SK-N-SH treated with all-trans-retinoic acid at 6 μM for 48 hours (cell line): ENCODE results near the gene CARS1.
"Not testable (repeated sequence)": the region's sequence is repeated elsewhere in the genome, so short reads cannot be mapped to it uniquely, and the experiment has no call there.

ENCODE experiments used
- ATAC-seq: fragments of 200-7000 bp; cut with Tn5 transposase; 3 replicates; pipeline ENCODE4 v1.9.1; 2020; ENCODE audit warnings: mild to moderate bottlenecking, moderate library complexity
- ARNTL ChIP-seq: fragments of 450-650 bp; formaldehyde crosslinking; IDR thresholded peaks from 2 replicates; pipeline ENCODE4 v1.5.0; 2020; ENCODE audit warnings: low read depth, mild to moderate bottlenecking, moderate library complexity, borderline replicate concordance
- BACH2 ChIP-seq: fragments of 250-450 bp; sonication (Bioruptor Pico); IDR thresholded peaks from 2 replicates; pipeline ENCODE4 v1.9.0; 2021; ENCODE audit warnings: mild to moderate bottlenecking, borderline replicate concordance
- CREB5 ChIP-seq: fragments of 250-450 bp; sonication (Bioruptor Pico); IDR thresholded peaks from 2 replicates; pipeline ENCODE4 v1.5.1; 2020; ENCODE audit warnings: low read depth, mild to moderate bottlenecking, moderate library complexity
- CSDC2 ChIP-seq: fragments of 250-450 bp; sonication (Bioruptor Pico); IDR thresholded peaks from 2 replicates; pipeline ENCODE4 v1.5.0; 2020; ENCODE audit warnings: mild to moderate bottlenecking, moderate library complexity
- CSRNP3 ChIP-seq: fragments of 250-450 bp; sonication (Bioruptor Pico); IDR thresholded peaks from 2 replicates; pipeline ENCODE4 v1.5.1; 2021; ENCODE audit warnings: mild to moderate bottlenecking, moderate library complexity
- ESRRG ChIP-seq: fragments of 250-450 bp; sonication (Bioruptor Pico); IDR thresholded peaks from 2 replicates; pipeline ENCODE4 v1.6.1; 2021; ENCODE audit warnings: mild to moderate bottlenecking
- GLIS3 ChIP-seq: fragments of 250-450 bp; sonication (Bioruptor Pico); IDR thresholded peaks from 2 replicates; pipeline ENCODE4 v1.5.0; 2020; ENCODE audit warnings: mild to moderate bottlenecking, moderate library complexity
- ISL1 ChIP-seq: fragments of 250-450 bp; sonication (Bioruptor Pico); IDR thresholded peaks from 2 replicates; pipeline ENCODE4 v2.1.2; 2022; ENCODE audit warnings: mild to moderate bottlenecking, moderate library complexity
- OSR1 ChIP-seq: fragments of 250-450 bp; sonication (Bioruptor Pico); IDR thresholded peaks from 2 replicates; pipeline ENCODE4 v1.8.0; 2022; ENCODE audit warnings: moderate library complexity, mild to moderate bottlenecking, inconsistent platforms
- PATZ1 ChIP-seq: fragments of 250-450 bp; sonication (Bioruptor Pico); IDR thresholded peaks from 2 replicates; pipeline ENCODE4 v1.8.0; 2020; ENCODE audit warnings: mild to moderate bottlenecking, moderate library complexity, borderline replicate concordance
- POU6F1 ChIP-seq: fragments of 250-450 bp; sonication (Bioruptor Pico); IDR thresholded peaks from 2 replicates; pipeline ENCODE4 v1.8.0; 2021; ENCODE audit warnings: low read depth, mild to moderate bottlenecking, moderate library complexity, borderline replicate concordance
- PPARA ChIP-seq: fragments of 250-450 bp; sonication (Bioruptor Pico); IDR thresholded peaks from 2 replicates; pipeline ENCODE4 v1.5.0; 2020; ENCODE audit warnings: mild to moderate bottlenecking, borderline replicate concordance
- RARB ChIP-seq: fragments of 250-450 bp; sonication (Bioruptor Pico); IDR thresholded peaks from 2 replicates; pipeline ENCODE4 v1.8.0; 2021; ENCODE audit warnings: mild to moderate bottlenecking, moderate library complexity
- SNAI2 ChIP-seq: fragments of 250-450 bp; sonication (Bioruptor Pico); IDR thresholded peaks from 2 replicates; pipeline ENCODE4 v1.5.0; 2020; ENCODE audit warnings: mild to moderate bottlenecking, moderate library complexity
- TCF4 ChIP-seq: fragments of 250-450 bp; sonication (Bioruptor Pico); IDR thresholded peaks from 2 replicates; pipeline ENCODE4 v1.8.0; 2021; ENCODE audit warnings: mild to moderate bottlenecking, moderate library complexity, borderline replicate concordance
- TSHZ2 ChIP-seq: fragments of 250-450 bp; sonication (Bioruptor Pico); IDR thresholded peaks from 2 replicates; pipeline ENCODE4 v1.5.0; 2020; ENCODE audit warnings: mild to moderate bottlenecking, moderate library complexity
- ZC3H10 ChIP-seq: fragments of 250-450 bp; sonication (Bioruptor Pico); IDR thresholded peaks from 2 replicates; pipeline ENCODE4 v1.5.1; 2021; ENCODE audit warnings: mild to moderate bottlenecking, moderate library complexity
- ZFP3 ChIP-seq: fragments of 250-450 bp; sonication (Bioruptor Pico); IDR thresholded peaks from 2 replicates; pipeline ENCODE4 v1.5.0; 2020; ENCODE audit warnings: mild to moderate bottlenecking, moderate library complexity
- ZFP30 ChIP-seq: fragments of 450-650 bp; formaldehyde crosslinking; IDR thresholded peaks from 2 replicates; pipeline ENCODE4 v1.5.0; 2022; ENCODE audit warnings: mild to moderate bottlenecking, moderate library complexity
- ZNF565 ChIP-seq: fragments of 450-650 bp; formaldehyde crosslinking; conservative IDR thresholded peaks from 2 replicates; pipeline ENCODE4 v1.5.0; 2020; ENCODE audit warnings: low read depth, mild to moderate bottlenecking, moderate library complexity
- ZNF8 ChIP-seq: fragments of 450-650 bp; formaldehyde crosslinking; IDR thresholded peaks from 2 replicates; pipeline ENCODE4 v1.5.0; 2020; ENCODE audit warnings: mild to moderate bottlenecking, moderate library complexity

CARS1 gene

GRCh38 chr11:3074912-3075589 is 17.8 kb upstream of the CARS1 start (continued):
- TF ChIP-seq TCF4, result no peak

- no peak for TF ChIP-seq GLIS3
- TF ChIP-seq CSRNP3 (CRISPR knock-in tag), result no peak
- TF ChIP-seq ZNF8 (CRISPR knock-in tag), result no peak
- TF ChIP-seq RARB, result no peak
- no peak for TF ChIP-seq POU6F1 (CRISPR knock-in tag)
- TF ChIP-seq PATZ1 (CRISPR knock-in tag), result no peak
- no peak for TF ChIP-seq ZFP3 (CRISPR knock-in tag)
- TF ChIP-seq OSR1 (CRISPR knock-in tag), result no peak
- TF ChIP-seq PPARA (CRISPR knock-in tag), result no peak
- no peak for TF ChIP-seq ZNF565 (CRISPR knock-in tag)
- no peak for TF ChIP-seq ESRRG (CRISPR knock-in tag)
- TF ChIP-seq ISL1 (CRISPR knock-in tag), result no peak
- TF ChIP-seq TCF4, result no peak
- no peak for TF ChIP-seq SNAI2
- TF ChIP-seq ZC3H10, result no peak
- no peak for TF ChIP-seq BACH2 (CRISPR knock-in tag)
- TF ChIP-seq CSDC2, result no peak
- TF ChIP-seq ZFP30 (CRISPR knock-in tag), result no peak
- ATAC-seq, result no peak
These were observed 15.8 kb upstream of the CARS1 start for GRCh38 chr11:3073029-3073435.

GRCh38 chr11:3069425-3069824 is 12.2 kb upstream of the CARS1 start:
- TF ChIP-seq TCF4 (no peak), ARNTL (no peak), CSDC2 (no peak), ISL1 (CRISPR knock-in tag) (no peak)
- no peak for ATAC-seq

GRCh38 chr11:3066308-3066707 is 9.1 kb upstream of the CARS1 start:
- ATAC-seq, result not testable (repeated sequence)

GRCh38 chr11:3064709-3065108 is 7.5 kb upstream of the CARS1 start:
- ATAC-seq, result not testable (repeated sequence)

GRCh38 chr11:3063876-3064275 is 6.7 kb upstream of the CARS1 start:
- ATAC-seq, result not testable (repeated sequence)

- ATAC-seq, result not testable (repeated sequence)
These were observed 6.2 kb upstream of the CARS1 start for GRCh38 chr11:3063432-3063831.

- ATAC-seq, result no peak
- TF ChIP-seq CREB5 (no peak), TSHZ2 (CRISPR knock-in tag) (no peak), BACH2 (CRISPR knock-in tag) (no peak)
These were observed 3.3 kb upstream of the CARS1 start for GRCh38 chr11:3060436-3061025.
